Activated naive CD4-positive, alpha-beta T cell treated with anti-CD3 and anti-CD28 coated beads, Interleukin-2, amount 10 ng/mL, durations not matched to agents 7 days and 5 days (primary cell): Measurements from ENCODE around the gene FAM111B.
"Not testable (repeated sequence)": the region's sequence is repeated elsewhere in the genome, so short reads cannot be mapped to it uniquely, and the experiment has no call there.

Source experiments
- CTCF ChIA-PET: fragments of 350-600 bp; sonication (Branson Sonifier 250); formaldehyde crosslinking; loops from one replicate; lab custom pipeline; 2021; ENCODE audit warnings: antibody characterized with exemption; lab: Charles Lee
- DNase-seq: peaks from one replicate; pipeline ENCODE4 v3.0.0-alpha.2; 2020
- H3K27ac Mint-ChIP-seq: one replicate; pipeline ENCODE4 v1.8.0; 2021; ENCODE audit warnings: mild to moderate bottlenecking, moderate library complexity, mixed read lengths
- H3K27me3 Mint-ChIP-seq: one replicate; pipeline ENCODE4 v1.8.0; 2021; ENCODE audit warnings: mild to moderate bottlenecking, mixed read lengths
- H3K36me3 Mint-ChIP-seq: one replicate; pipeline ENCODE4 v1.8.0; 2021; ENCODE audit warnings: mixed read lengths
- H3K4me1 Mint-ChIP-seq: one replicate; pipeline ENCODE4 v1.8.0; 2021; ENCODE audit warnings: mixed read lengths
- H3K4me3 Mint-ChIP-seq: one replicate; pipeline ENCODE4 v1.8.0; 2021; ENCODE audit warnings: mild to moderate bottlenecking, moderate library complexity, mixed read lengths
- H3K9me3 Mint-ChIP-seq: one replicate; pipeline ENCODE4 v1.8.0; 2021; ENCODE audit warnings: mixed read lengths

Gene FAM111B

DNA sequence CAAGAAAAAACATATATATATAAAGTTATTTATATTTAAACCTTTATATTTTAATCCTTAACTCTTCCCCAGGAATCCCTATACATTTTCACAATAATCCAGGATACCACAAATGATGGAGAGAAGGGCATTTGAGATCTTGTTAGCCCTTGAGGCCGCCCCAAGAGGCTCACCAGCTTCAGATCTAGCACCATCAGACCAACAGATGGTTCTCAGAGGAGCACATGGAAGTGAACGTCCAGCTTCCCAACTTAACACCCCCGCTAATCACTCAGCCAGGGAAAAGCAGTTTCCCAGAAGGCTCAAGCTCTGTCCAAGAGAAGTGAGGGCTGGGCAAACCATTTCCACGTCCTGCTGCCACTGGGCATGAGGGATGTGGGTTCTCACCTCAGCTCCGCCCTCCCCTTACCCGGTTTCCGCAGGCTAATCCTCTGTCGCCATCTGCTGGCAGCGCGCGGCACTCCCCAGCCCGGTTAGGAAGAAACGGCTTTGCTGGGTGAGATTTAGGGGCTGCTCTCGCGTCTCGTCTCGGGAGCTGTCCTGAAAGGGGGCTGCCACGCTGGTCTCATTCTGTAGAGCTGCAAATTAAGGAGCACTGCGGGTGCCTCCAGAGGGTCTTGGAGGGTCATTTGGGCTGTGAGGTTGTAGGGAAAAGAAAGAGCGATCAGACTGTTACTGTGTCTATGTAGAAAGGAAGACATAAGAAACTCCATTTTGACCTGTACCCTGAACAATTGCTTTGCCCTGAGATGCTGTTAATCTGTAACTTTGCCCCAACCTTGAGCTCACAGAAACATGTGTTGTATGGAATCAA is 28.8 kb downstream of the FAM111B start:
- H3K4me1 Mint-ChIP-seq: peaks cover 17% of the 10 kb centered on the region
- CTCF ChIA-PET: interaction anchor here (0.7 to 3.2 kb wide), 21 partner anchors 8 to 425 kb away, joined by 3 to 31 read pairs (median 5); partner anchors contain the start of genes FAM111B and GLYATL1
- H3K36me3 Mint-ChIP-seq: peaks cover 45% of the 10 kb centered on the region
- no peak overlapping the region for H3K27ac Mint-ChIP-seq
- peaks cover 22% of the 10 kb centered on the region for H3K9me3 Mint-ChIP-seq
- no peaks in the 10 kb centered on the region for H3K27me3 Mint-ChIP-seq
- peak; percentile 92 for DNase-seq
- no peak overlapping the region for H3K4me3 Mint-ChIP-seq

DNA sequence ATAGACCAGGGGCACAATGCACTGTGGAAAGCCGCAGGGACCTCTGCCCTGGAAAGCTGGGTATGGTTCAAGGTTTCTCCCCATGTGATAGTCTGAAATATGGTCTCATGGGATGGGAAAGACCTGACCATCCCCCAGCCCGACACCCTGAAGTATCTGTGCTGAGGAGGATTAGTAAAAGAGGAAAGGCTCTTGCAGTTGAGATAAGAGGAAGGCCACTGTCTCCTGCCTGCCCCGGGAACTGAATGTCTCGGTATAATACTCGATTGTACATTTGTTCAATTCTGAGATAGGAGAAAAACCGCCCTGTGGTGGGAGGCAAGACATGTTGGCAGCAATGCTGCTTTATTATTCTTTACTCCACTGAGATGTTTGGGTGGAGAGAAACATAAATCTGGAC is 29.5 kb downstream of the FAM111B start:
- Mint-ChIP-seq H3K4me1 (peaks cover 24% of the 10 kb centered on the region), H3K36me3 (peaks cover 40% of the 10 kb centered on the region), H3K9me3 (peaks cover 16% of the 10 kb centered on the region)
- not testable (repeated sequence) for DNase-seq, H3K27ac Mint-ChIP-seq, H3K4me3 Mint-ChIP-seq, H3K27me3 Mint-ChIP-seq
- CTCF ChIA-PET: interaction anchor here (1.1 to 3.2 kb wide), 17 partner anchors 8 to 424 kb away, joined by 3 to 31 read pairs (median 6); partner anchors contain the start of genes FAM111B and GLYATL1

GRCh38 chr11:59137190-59137589 is 30.2 kb downstream of the FAM111B start:
- H3K27ac Mint-ChIP-seq: no peak overlapping the region
- peaks cover 30% of the 10 kb centered on the region for H3K4me1 Mint-ChIP-seq
- peaks cover 33% of the 10 kb centered on the region for H3K36me3 Mint-ChIP-seq
- no peaks in the 10 kb centered on the region for H3K27me3 Mint-ChIP-seq
- no peak overlapping the region for H3K4me3 Mint-ChIP-seq
- peaks cover 10% of the 10 kb centered on the region for H3K9me3 Mint-ChIP-seq
- no peak for DNase-seq
- CTCF ChIA-PET: interaction anchor here (0.6 to 3.2 kb wide), 2 partner anchors 14 to 20 kb away, joined by 3 to 31 read pairs; no protein-coding TSS in a partner anchor

DNA sequence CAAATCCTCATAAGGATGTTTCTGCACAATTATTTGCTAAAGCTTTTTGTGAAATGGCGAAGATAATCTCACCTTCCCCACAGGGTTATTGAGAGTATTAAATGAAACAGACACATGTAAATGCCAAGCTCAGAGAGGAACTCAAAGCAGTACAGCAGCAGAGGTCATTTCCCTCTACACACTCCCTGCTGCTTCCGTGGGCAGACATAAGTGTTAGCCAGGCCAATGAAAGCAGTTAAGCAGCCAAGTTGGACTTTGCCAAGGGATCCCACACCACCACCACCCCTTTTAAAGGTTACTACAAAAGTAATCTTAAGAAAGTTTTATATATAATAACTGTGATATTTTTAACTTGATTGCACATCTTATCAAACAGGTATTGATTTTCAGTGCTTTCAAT is 31.6 kb downstream of the FAM111B start:
- Mint-ChIP-seq H3K27me3 (no peaks in the 10 kb centered on the region), H3K4me3 (no peak overlapping the region), H3K9me3 (no peaks in the 10 kb centered on the region), H3K36me3 (peaks cover 20% of the 10 kb centered on the region), H3K27ac (no peak overlapping the region), H3K4me1 (peaks cover 40% of the 10 kb centered on the region)
- CTCF ChIA-PET: interaction anchor here (0.8 to 1.0 kb wide), 2 partner anchors 19 to 80 kb away, joined by 3 to 4 read pairs; no protein-coding TSS in a partner anchor
- DNase-seq: no peak

DNA sequence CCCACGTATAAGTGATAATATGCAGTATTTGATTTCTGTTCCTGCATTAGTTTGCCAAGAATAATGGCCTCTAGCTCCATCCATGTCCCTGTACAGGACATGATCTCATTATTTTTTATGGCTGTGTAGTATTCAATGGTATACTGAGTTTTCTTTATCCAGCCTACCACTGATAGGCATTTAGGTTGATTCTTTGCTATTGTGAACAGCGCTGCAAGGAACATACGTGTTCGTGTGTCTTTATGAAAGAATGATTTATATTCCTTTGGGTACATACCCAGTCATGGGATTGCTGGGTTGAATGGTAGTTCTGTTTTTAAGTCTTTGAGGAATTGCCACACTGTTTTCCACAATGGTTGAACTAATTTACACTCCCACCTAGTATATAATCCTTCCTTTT is 34.2 kb downstream of the FAM111B start:
- peaks cover 17% of the 10 kb centered on the region for H3K36me3 Mint-ChIP-seq
- no peaks in the 10 kb centered on the region for H3K9me3 Mint-ChIP-seq
- H3K4me3 Mint-ChIP-seq: peak overlapping the region; percentile 90
- no peaks in the 10 kb centered on the region for H3K27me3 Mint-ChIP-seq
- CTCF ChIA-PET: interaction anchor here (1.2 to 9.6 kb wide), 2 partner anchors 15 to 45 kb away, joined by 3 to 113 read pairs; no protein-coding TSS in a partner anchor
- peak overlapping the region; percentile 97 for H3K27ac Mint-ChIP-seq
- H3K4me1 Mint-ChIP-seq: peaks cover 49% of the 10 kb centered on the region
- DNase-seq: no peak

DNA sequence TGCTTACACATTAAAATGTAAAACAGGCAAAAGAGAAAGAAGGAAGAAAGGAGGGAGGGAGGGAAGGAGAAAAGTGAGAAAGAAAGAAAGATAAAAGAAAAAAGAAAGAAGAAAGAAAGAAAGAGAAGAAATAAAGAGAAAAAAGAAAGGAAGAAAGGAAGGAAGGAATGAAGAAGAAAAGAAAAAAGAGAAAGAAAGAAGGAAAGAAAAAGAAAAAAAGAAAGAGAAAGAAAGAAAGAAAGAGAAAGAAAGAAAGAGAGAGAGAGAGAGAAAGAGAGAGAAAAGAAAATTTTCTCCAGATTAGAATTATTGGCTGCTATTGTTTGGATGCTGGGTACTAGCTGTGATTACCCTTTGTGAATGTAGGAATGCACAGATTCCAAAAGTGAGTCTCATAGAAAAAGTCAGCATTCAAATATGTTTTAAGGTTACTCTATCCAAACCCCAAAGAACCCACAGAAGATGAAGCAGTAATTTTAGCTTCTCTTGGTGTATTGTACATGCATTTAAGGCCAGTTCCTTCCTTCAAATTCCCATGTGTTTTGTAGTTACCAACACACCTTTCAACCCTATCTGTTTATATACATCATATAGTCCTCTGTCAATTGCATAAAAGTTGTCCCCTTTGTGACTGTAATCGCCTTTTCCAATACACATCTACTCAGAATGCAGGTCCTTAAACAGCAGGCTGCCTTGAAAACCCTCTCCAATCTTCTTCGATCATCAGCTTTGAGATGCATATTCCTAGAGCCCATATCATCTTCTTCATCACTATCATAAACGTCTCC is 34.8 kb downstream of the FAM111B start:
- Mint-ChIP-seq H3K27ac (peak overlapping the region; percentile 97), H3K36me3 (peaks cover 24% of the 10 kb centered on the region), H3K4me3 (peak overlapping the region; percentile 90), H3K4me1 (peaks cover 54% of the 10 kb centered on the region), H3K27me3 (no peaks in the 10 kb centered on the region), H3K9me3 (no peaks in the 10 kb centered on the region)
- CTCF ChIA-PET: interaction anchor here (1.0 to 9.6 kb wide), 7 partner anchors 11 to 46 kb away, joined by 3 to 113 read pairs (median 4); partner anchors contain the start of genes DTX4 and FAM111B
- DNase-seq: no peak

DNA sequence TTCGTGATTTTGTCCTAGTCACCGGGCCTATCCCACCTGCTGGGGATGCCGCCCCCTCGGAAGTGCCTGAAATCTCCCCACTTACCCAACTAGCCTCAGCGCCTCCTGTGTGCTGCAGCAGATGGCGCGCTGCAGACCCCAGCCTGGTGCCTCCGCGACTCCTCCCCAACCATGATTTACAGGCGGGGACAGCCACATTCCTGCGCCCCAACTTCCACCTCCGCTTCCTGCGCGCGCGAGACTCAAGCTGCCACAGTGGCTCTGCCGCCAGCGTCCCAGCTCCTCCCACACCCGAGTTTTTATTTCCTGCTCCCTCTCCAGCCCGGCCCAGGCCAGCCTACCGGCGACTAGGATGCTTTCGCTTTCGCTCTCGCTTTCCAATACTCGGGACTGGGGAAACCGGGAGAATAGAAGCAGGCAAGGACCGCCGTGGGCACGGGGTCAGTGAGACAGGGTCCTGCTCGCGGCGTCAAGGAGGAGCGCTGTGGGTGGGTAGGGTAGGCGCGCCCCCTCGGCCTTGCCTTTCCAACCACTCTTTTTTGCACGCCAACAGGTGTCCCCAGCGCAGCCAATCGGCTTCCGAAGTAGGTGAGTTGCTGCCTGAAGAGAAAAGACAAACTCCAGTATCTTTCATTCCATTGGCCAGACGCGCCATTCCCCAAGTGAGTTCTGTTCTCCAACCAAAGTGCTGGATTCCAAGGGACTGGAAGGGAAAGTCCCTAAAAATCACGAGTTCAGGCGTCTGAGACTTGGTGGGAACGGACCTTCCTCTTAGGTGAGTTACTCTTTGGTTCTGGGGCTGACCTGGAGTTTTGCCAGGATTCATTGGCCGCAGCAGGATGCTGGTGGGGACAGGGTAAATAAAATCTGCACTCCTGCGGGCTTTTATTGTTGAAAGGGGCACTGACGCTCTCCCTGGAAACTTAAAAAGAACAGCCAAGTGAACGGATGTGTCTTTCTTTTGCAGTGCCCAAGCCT is 35.8 kb downstream of the FAM111B start, which contains the start of gene FAM111A:
Gene FAM111A (plus strand): TSS at position 327 of the 978 bp plus-strand sequence. CDS start 6,017 bp downstream, outside the sequence.
- H3K4me3 Mint-ChIP-seq: peak within 1 kb of the TSS; percentile 90
- CTCF ChIA-PET: interaction anchor here (1.0 to 9.6 kb wide), 7 partner anchors 10 to 84 kb away, joined by 3 to 113 read pairs (median 4); partner anchors contain the start of genes DTX4 and FAM111B
- peak within 1 kb of the TSS; percentile 97 for H3K27ac Mint-ChIP-seq
- H3K36me3 Mint-ChIP-seq: peaks cover 29% of the 10 kb centered on the region
- no peaks in the 10 kb centered on the region for H3K9me3 Mint-ChIP-seq
- peak; percentile 96 for DNase-seq
- H3K4me1 Mint-ChIP-seq: peaks cover 64% of the 10 kb centered on the region
- H3K27me3 Mint-ChIP-seq: no peaks in the 10 kb centered on the region

DNA sequence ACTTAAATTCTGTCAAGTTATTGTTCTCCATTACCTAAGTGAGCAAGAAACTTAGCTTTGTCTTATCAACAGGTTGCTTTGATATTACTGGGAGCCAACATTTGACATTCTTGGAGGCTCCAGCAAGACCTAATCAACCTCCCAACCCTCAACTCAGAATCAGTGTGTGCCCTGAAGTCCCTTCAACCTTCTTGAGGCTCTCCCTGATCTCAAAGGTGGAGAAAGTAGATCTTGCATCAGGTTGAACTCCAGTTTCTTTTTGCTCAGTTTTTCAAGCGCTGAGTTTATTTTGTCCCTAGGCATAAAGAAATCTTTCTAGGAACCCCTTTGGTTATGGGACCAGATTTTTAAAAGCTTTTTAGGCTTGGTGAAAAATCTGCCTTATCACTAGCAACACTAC is 37.1 kb downstream of the FAM111B start:
- Mint-ChIP-seq H3K27me3 (no peaks in the 10 kb centered on the region), H3K4me3 (peak overlapping the region; percentile 90), H3K9me3 (no peaks in the 10 kb centered on the region), H3K36me3 (peaks cover 39% of the 10 kb centered on the region), H3K4me1 (peaks cover 76% of the 10 kb centered on the region), H3K27ac (peak overlapping the region; percentile 97)
- no peak for DNase-seq
- CTCF ChIA-PET: interaction anchor here (1.0 to 9.6 kb wide), 7 partner anchors 9 to 86 kb away, joined by 3 to 113 read pairs (median 4); no protein-coding TSS in a partner anchor

- H3K36me3 Mint-ChIP-seq: peaks cover 43% of the 10 kb centered on the region
- H3K4me3 Mint-ChIP-seq: peak overlapping the region; percentile 90
- CTCF ChIA-PET: interaction anchor here (1.0 to 9.6 kb wide), 7 partner anchors 9 to 86 kb away, joined by 3 to 113 read pairs (median 4); no protein-coding TSS in a partner anchor
- no peaks in the 10 kb centered on the region for H3K9me3 Mint-ChIP-seq
- DNase-seq: peak; percentile 88
- peak overlapping the region; percentile 97 for H3K27ac Mint-ChIP-seq
- H3K27me3 Mint-ChIP-seq: no peaks in the 10 kb centered on the region
- peaks cover 82% of the 10 kb centered on the region for H3K4me1 Mint-ChIP-seq
Observed at GRCh38 chr11:59144579-59145345, 37.7 kb downstream of the FAM111B start.

DNA sequence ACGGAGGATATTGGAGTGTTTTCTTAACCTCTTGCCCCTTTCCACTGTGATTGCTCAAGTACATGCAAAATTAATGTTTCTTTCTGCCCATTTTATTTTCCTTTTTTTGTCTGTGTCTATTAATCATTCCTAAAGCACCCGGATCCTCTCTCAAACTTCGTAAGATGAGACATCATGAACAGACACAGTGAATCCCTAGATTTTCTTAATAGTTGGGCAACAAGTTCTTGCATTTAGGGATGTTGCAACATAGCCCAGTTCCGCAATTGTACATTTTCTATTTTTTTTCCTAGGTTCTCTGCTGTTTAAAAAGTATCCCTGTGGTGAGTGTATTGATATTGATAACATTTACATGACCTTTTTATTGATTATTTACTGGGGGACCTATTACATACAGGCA is 38.5 kb downstream of the FAM111B start:
- Mint-ChIP-seq H3K9me3 (no peaks in the 10 kb centered on the region), H3K4me3 (peak overlapping the region; percentile 90), H3K27ac (peak overlapping the region; percentile 97), H3K36me3 (peaks cover 49% of the 10 kb centered on the region), H3K4me1 (peaks cover 88% of the 10 kb centered on the region), H3K27me3 (no peaks in the 10 kb centered on the region)
- CTCF ChIA-PET: interaction anchor here (1.5 to 9.6 kb wide), 3 partner anchors 11 to 87 kb away, joined by 3 to 113 read pairs (median 4); no protein-coding TSS in a partner anchor
- no peak for DNase-seq

DNA sequence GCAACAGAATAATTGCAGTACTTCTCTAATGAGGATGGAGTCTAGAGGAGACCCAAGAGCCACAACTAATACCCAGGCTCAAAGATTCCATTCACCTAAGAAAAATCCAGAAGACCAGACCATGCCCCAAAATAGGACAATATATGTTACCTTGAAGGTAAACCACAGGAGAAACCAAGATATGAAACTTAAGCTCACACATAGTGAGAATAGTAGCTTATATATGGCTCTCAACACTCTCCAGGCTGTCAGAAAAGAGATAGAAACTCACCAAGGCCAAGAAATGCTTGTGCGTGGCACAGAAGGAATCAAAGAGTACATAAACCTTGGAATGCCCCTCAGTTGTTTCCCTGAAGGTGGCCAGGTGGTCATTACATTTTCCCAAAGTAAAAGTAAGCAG is 44.7 kb downstream of the FAM111B start:
- Mint-ChIP-seq H3K36me3 (peaks cover 69% of the 10 kb centered on the region), H3K4me1 (peaks cover 61% of the 10 kb centered on the region), H3K27me3 (no peaks in the 10 kb centered on the region), H3K9me3 (no peaks in the 10 kb centered on the region), H3K4me3 (peak overlapping the region; percentile 59), H3K27ac (peak overlapping the region; percentile 86)
- DNase-seq: no peak
- CTCF ChIA-PET: interaction anchor here (0.7 to 1.7 kb wide), 7 partner anchors 9 to 102 kb away, joined by 3 to 5 read pairs (median 3); partner anchors contain the start of gene FAM111A
